HG02970 (cell line): ENCODE measurements around the gene YBEY.

Experiments
- ATAC-seq: cut with Tn5 transposase; IDR thresholded peaks from one replicate; pipeline ENCODE4 v1.9.1; 2021; ENCODE audit warnings: mild to moderate bottlenecking, moderate library complexity, moderate number of reproducible peaks; ENCODE audit not compliant: unreplicated experiment, low FRiP score

YBEY gene

DNA sequence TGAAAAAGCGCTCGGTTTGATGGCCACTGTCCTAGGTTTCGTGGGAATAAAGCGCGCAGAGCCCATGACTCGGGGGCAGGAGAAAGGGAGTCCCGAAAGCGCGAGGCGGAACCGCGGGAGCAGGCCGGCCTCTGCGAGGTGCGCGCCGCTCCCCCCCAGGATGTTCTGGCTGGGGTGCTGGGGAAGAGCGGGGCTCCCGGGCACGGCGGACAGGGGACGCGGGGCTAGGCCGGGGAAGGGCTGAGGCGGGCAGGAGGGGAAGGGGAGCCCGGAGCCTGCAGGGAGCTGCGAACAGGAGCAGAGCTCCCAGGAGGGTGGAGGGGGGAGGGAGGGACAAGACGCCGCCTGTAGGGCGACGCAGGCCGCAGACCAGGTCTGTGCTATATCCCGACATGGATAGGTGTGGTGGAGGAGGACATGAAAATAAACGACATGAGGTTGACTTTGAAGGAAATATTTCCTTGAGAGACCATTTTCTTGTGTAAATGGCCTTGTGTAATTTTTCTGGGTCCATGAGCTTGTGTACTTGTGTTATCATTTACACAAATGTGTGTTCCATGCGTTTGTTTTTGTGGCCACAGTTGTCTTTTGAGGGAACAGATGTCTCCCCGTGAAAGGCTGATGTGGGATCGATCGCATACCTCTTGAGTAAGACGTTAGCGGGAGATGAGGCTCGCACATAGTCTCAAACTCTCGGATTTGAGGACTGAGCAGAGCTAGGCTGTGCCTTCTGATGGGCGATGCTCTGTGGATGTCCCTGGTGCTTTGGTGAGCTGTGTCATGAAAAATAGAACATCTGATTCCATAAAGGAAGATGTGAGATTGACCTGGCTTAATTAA, 39.2 kb downstream of the YBEY start:
- no peak for ATAC-seq

DNA sequence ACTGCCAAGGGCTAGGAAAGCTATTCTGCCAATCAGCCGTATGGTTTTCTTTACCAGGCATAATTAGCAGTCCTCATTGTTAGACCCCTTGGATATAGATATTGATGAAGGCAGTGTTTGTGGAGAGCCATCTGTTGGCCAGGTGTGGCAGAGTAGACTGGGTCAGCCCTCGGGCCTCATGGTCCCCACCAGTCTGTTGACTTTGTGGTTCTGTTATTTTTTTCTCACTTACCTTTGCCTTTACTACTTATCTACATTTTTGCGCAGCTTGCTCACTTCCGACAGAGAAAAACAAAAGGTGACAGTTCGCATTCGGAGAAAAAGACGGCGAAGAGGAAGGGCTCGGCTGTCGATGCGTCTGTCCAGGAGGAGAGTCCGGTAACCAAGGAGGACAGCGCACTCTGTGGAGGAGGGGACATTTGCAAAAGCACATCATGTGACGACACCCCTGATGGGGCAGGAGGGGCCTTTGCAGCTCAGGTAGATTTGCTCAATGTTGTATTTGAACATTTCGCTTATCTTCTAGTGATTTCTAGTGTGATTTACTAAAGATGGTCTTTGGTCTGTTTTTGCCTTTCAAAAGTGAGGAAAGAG, 40.1 kb downstream of the YBEY start:
- ATAC-seq = no peak

DNA sequence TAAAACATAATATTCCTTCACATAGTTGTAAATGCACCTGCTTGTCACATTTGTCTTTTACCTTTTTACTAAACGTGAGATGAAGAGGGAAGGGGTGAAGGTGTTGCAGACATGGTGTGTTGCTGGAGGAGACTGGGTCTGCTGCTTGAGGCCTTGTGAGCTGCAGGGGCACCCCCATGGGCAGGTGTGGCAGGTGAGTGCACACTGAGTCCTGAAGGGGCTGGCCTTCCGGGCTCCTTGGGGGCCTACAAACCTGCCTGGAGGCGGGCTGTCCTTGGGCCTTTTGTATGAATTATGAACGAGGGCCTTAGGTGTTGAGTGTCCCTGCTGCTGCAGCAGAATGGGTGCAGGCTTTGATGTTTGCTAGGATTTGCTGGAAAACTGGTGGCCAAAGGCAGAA, 41.6 kb downstream of the YBEY start:
- no peak for ATAC-seq

DNA sequence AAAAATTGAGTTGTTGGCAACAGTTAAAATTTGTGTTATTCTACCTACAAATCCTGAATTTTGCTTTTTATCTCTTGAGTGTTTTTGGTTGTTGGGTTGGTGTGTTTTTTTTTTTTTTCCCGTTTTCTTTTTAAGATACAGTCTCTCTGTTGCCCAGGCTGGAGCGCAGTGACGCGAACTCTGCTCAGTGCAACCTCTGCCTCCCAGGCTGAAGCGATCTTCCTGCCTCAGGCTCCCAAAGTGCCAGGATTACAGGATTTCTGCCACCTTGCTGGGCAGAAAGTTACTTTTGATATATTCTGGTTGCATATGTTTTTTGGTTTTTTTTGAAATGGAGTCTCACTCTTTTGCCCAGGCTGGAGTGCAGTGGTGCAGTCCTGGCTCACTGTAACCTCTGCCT, 42.0 kb downstream of the YBEY start:
- no peak for ATAC-seq

DNA sequence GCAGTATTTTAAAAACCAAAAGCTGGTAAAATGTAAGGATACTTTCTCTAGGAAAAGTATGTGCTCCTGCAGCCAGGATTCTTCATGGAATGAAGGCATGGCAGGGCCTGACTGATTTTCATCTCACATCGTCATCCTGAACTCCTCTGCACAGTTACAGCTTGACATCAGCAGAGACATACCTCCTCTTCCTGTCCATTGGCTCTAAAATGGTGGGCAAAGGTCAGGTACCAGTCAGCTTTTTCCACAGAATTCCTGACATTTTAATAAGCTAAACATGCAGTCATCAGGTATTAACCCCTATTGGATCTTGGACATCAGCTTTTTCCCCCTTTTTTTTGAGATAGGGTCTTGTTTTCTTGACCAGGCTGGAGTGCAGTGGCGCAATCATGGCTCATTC, 43.7 kb downstream of the YBEY start:
- no peak for ATAC-seq

DNA sequence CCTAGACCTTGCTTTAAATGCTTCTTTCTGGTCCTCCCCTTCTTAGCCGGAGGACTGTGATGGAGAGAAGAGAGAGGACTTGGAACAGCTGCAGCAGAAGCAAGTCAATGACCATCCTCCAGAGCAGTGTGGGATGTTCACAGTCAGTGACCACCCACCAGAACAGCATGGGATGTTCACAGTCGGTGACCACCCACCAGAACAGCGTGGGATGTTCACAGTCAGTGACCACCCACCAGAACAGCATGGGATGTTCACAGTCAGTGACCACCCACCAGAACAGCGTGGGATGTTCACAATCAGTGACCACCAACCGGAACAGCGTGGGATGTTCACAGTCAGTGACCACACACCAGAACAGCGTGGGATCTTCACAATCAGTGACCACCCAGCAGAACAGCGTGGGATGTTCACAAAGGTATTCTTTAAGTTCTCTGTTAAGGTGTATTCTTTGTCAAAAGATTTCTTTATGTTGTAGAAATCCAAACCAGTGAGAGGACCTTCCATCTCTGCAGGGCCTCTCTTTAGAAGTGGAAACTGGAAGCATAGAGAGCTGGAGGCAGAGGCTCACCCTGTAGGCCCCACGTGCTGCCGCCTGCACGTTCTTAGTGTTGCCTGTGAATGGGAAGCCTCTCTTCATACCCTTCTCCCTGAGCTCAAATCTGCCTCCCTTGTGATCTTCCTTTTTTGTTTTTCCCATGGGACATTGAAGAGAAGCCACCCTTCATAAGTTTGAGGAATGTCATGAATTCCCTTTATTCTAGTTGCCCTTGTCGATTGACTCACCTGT, 48.4 kb downstream of the YBEY start:
- no peak for ATAC-seq

DNA sequence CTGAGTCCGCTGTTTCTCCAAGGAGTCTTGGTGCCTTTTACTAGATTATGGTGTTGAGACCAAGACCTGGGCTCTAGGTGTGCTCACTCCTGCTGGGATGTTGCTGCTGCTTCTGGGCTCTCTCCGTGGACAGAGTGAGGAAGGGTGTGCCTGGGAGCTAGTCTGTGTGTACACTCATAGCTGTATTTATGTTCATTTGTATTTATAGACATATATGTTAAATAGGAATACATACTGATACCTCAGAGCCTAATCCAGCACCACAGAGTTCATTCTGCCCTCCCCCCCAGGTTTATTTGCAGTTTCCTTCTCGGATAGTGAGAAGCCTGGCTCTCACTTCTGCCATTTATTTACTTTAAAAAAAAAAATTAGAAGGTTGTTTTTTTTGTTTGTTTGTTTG, 50.5 kb downstream of the YBEY start:
- no peak for ATAC-seq

DNA sequence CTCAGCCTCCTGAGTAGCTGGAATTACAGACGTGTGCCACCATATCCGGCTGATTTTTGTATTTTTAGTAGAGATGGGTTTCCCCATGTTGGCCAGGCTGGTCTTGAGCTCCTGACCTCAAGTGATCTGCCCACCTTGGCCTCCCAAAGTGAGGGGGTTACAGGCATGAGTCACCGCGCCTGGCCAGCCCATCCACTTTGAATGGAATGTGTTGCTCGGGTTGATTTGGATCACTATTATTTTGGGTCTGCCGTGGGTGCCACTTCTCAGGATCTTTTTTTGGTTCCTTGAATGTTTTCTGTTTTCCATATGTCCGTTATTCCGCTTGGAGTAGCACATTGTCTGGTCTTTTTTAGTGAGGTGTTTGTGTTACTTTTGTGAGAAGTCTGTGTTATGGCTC, 54.9 kb downstream of the YBEY start:
- ATAC-seq = no peak

DNA sequence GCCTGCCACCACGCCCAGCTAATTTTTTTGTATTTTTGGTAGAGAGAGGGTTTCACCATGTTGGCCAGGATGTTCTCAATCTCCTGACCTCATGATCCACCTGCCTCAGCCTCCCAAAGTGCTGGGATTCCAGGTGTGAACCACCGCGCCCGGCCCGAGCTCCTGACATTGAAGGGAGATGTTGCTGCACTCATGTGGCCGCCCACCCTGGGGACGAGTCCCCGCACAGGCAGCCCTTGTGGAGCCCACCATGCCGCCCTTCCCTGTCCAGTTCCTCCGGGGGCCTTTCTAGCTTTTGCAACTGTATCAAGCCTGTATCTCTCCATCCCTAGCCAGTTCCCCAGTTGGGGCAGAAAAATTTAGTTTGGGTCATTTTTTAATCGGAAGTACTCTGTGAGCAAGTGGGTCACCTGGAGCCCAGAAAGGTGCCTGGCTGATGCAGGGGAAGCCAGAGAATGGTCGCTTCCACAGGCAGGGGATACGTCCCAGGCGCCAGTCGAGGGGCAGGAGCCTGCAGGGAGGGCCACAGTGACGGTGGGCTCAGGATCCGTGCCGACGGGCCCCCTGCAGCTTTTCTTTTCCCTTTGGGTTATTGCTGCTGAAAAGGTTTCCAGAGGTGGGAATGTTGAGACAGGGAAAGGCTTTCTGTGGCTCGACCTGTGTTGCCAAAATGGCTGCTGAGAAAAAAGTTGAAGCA, 58.2 kb downstream of the YBEY start:
- ATAC-seq = no peak

DNA sequence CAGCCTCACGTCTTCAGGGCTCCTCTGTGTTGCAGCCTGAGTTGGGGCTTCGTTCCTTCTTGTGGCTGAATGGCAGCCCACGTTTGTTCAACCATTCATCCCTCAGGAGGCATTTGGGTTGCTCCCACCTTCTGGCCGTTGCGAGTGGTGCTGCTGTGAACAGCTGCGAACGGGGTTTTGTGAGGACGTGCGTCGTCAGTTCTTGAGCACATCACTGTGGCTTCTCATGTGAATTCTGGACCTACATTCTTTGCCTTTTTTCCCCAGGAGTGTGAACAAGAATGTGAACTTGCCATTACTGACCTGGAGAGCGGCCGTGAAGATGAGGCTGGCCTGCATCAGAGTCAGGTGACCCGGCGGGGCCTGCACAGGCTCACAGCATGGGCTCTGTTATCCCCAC, 59.7 kb downstream of the YBEY start:
- no peak for ATAC-seq

DNA sequence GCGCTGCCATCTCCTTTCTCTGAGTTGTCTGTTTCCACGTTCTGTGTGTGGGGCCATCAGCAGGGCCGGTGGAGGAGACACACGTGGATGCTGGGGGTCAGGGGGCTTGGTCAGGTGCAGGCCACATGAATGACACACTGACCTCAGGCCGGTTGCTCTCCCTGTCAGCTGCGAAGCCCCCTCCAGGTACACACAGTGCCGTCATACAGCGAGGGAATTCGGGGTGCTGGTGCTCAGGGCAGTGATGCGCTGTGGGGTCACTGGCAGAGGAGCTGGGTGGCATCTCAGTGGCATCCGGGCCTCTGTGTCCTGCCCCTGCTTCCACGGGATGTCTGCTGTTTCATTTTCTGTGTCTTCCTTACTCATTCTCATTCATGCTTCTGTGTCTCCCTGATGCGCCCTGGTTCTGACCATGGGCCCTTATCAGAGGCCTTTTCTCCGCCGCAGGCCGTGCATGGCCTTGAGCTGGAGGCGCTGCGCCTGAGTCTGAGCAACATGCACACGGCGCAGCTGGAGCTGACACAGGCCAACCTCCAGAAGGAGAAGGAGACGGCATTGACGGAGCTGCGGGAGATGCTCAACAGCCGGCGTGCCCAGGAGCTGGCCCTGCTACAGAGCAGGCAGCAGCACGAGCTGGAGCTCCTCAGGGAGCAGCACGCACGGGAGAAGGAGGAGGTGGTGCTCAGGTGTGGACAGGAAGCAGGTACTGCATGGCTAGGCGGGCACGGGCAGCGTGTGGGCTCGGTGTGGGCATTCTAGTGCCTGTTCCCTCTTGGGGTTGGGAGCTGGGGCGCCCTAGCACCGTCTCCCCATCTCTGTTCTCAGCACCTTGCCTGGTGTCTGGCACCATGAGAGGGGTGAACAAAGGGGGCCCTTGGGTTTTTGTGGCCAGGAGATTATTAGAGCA, 60.4 kb downstream of the YBEY start:
- no peak for ATAC-seq

DNA sequence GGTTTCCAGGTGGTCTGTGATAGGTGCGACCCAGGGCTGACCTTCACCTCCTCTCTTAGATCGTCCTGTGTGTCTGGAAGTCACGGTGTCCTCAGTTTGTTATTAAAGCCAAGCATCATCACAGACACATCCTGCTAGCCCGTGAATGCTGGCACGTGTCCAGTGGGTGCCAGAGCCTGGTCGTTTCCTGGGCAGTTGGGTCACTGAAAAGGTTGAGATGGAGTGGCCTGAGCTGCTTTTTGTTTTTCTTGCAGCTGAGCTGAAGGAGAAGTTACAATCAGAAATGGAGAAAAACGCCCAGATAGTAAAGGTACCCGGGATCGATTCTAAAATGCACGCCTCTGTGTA, 61.0 kb downstream of the YBEY start:
- ATAC-seq = no peak
